ENCODE data around the gene AKR1C3.
"Not testable (repeated sequence)": the region's sequence is repeated elsewhere in the genome, so short reads cannot be mapped to it uniquely, and the experiment has no call there.

Gene AKR1C3

DNA sequence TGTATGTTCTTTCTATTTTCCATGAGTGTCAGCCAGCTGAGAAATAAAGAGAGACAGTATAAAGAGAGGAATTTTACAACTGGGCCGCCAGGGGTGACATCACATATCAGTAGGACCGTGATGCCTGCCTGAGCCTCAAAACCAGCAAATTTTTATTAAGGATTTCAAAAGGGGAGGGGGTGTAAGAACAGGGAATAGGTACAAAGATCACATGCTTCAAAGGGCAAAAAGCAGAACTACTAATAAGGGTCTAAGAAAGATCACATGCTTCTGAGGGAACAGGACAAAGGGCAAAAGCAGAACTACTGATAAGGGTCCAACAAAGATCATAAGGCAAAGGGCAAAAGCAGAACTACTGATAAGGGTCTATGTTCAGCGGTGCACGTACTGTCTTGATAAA, 43.5 kb downstream of the AKR1C3 start:
- not testable (repeated sequence) for H3K4me3 Mint-ChIP-seq; H3K4me1 Mint-ChIP-seq; H3K27ac Mint-ChIP-seq; H3K27me3 Mint-ChIP-seq; H3K9me3 Mint-ChIP-seq; DNase-seq (ENCODE audit: low spot score in 2 of 2); ATAC-seq (ENCODE audit: low read depth); H3K36me3 Mint-ChIP-seq

- Mint-ChIP-seq H3K27ac (no peak overlapping the region), H3K27me3 (no peaks in the 10 kb centered on the region), H3K36me3 (no peaks in the 10 kb centered on the region), H3K4me3 (no peak overlapping the region), H3K4me1 (no peaks in the 10 kb centered on the region), H3K9me3 (peaks cover 8% of the 10 kb centered on the region)
- DNase-seq (ENCODE audit: low spot score in 2 of 2) (no peak), ATAC-seq (ENCODE audit: low read depth) (no peak)
Observed at GRCh38 chr10:5142199-5142598, 48.0 kb downstream of the AKR1C3 start.

GRCh38 chr10:5143137-5143536, 48.9 kb downstream of the AKR1C3 start:
- ATAC-seq (ENCODE audit: low read depth) (no peak), DNase-seq (ENCODE audit: low spot score in 2 of 2) (no peak)
- no peaks in the 10 kb centered on the region for H3K36me3 Mint-ChIP-seq
- H3K9me3 Mint-ChIP-seq = peaks cover 6% of the 10 kb centered on the region
- H3K27me3 Mint-ChIP-seq = no peaks in the 10 kb centered on the region
- H3K4me1 Mint-ChIP-seq = no peaks in the 10 kb centered on the region
- H3K27ac Mint-ChIP-seq = no peak overlapping the region
- H3K4me3 Mint-ChIP-seq = no peak overlapping the region

GRCh38 chr10:5146920-5147254, 52.7 kb downstream of the AKR1C3 start:
- ATAC-seq (ENCODE audit: low read depth) = no peak
- Mint-ChIP-seq H3K4me1 (no peaks in the 10 kb centered on the region), H3K9me3 (peaks cover 6% of the 10 kb centered on the region), H3K27ac (no peak overlapping the region), H3K27me3 (no peaks in the 10 kb centered on the region), H3K4me3 (no peak overlapping the region), H3K36me3 (no peaks in the 10 kb centered on the region)
- no peak for DNase-seq (ENCODE audit: low spot score in 2 of 2)

- H3K36me3 Mint-ChIP-seq = no peaks in the 10 kb centered on the region
- DNase-seq (ENCODE audit: low spot score in 2 of 2) (no peak), ATAC-seq (ENCODE audit: low read depth) (no peak)
- H3K4me1 Mint-ChIP-seq = no peaks in the 10 kb centered on the region
- peaks cover 6% of the 10 kb centered on the region for H3K9me3 Mint-ChIP-seq
- no peaks in the 10 kb centered on the region for H3K27me3 Mint-ChIP-seq
- H3K4me3 Mint-ChIP-seq = no peak overlapping the region
- H3K27ac Mint-ChIP-seq = no peak overlapping the region
Observed at GRCh38 chr10:5147255-5147980, 53.2 kb downstream of the AKR1C3 start.

GRCh38 chr10:5147981-5148677, 53.9 kb downstream of the AKR1C3 start:
- Mint-ChIP-seq H3K9me3 (peaks cover 5% of the 10 kb centered on the region), H3K4me1 (no peaks in the 10 kb centered on the region), H3K27ac (no peak overlapping the region), H3K4me3 (no peak overlapping the region), H3K36me3 (no peaks in the 10 kb centered on the region), H3K27me3 (no peaks in the 10 kb centered on the region)
- DNase-seq (ENCODE audit: low spot score in 2 of 2) (no peak), ATAC-seq (ENCODE audit: low read depth) (no peak)

- H3K27me3 Mint-ChIP-seq = no peaks in the 10 kb centered on the region
- peaks cover 6% of the 10 kb centered on the region for H3K9me3 Mint-ChIP-seq
- DNase-seq (ENCODE audit: low spot score in 2 of 2) (no peak), ATAC-seq (ENCODE audit: low read depth) (no peak)
- H3K27ac Mint-ChIP-seq = no peak overlapping the region
- no peaks in the 10 kb centered on the region for H3K36me3 Mint-ChIP-seq
- H3K4me3 Mint-ChIP-seq = no peak overlapping the region
- no peaks in the 10 kb centered on the region for H3K4me1 Mint-ChIP-seq
Observed at GRCh38 chr10:5148678-5149032, 54.4 kb downstream of the AKR1C3 start.

DNA sequence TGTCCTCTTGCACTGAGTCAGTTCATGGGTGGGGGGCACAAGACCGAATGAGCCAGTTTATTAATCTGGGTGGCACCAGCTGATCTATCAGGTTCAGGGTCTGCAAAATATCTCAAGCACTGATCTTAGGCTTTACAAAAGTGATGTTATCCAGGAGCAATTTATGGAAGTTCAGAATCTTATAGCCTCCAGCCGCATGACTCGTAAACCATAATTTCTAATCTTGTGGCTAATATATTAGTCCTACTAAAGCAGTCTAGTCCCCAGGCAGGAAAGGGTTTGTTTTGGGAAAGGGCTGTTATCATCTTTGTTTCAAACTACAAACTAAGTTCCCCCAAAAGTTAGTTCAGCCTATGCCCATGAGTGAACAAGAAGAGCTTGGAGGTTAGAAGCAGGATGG, 56.9 kb downstream of the AKR1C3 start:
- Mint-ChIP-seq H3K27ac (no peak overlapping the region), H3K9me3 (peaks cover 6% of the 10 kb centered on the region), H3K36me3 (no peaks in the 10 kb centered on the region), H3K4me3 (no peak overlapping the region), H3K27me3 (no peaks in the 10 kb centered on the region), H3K4me1 (no peaks in the 10 kb centered on the region)
- DNase-seq (ENCODE audit: low spot score in 2 of 2) = no peak
- ATAC-seq (ENCODE audit: low read depth) = no peak

GRCh38 chr10:5155951-5156350, 61.7 kb downstream of the AKR1C3 start:
- Mint-ChIP-seq H3K36me3 (no peaks in the 10 kb centered on the region), H3K9me3 (peaks cover 4% of the 10 kb centered on the region), H3K27ac (no peak overlapping the region), H3K27me3 (no peaks in the 10 kb centered on the region), H3K4me1 (no peaks in the 10 kb centered on the region), H3K4me3 (no peak overlapping the region)
- DNase-seq (ENCODE audit: low spot score in 2 of 2) (no peak), ATAC-seq (ENCODE audit: low read depth) (no peak)

Data from memory B cell (primary cell).